DND-41 (cell line): Measurements from ENCODE around the gene PTGES.

Source experiments
- ATAC-seq: fragments of 200-7000 bp; cut with Tn5 transposase; 3 replicates; pipeline ENCODE4 v1.9.1; 2021; ENCODE audit warnings: low read depth; ENCODE audit not compliant: insufficient read depth
- DNase-seq: peaks from one replicate; pipeline ENCODE4 v3.0.0-alpha.2; 2020
- H2AFZ ChIP-seq: 2 replicates; pipeline ENCODE4 v1.6.0; 2012; ENCODE audit warnings: low read depth, low read length
- H3K27ac ChIP-seq: 2 replicates; pipeline ENCODE4 v1.5.1; 2012; ENCODE audit warnings: low read length, inconsistent platforms
- H3K27me3 ChIP-seq: fragments of 200-600 bp; sonication (generic); 2 replicates; pipeline ENCODE4 v1.6.0; 2012; ENCODE audit warnings: low read length, mild to moderate bottlenecking, inconsistent platforms; ENCODE audit not compliant: insufficient read depth, poor library complexity
- H3K36me3 ChIP-seq: 2 replicates; pipeline ENCODE4 v1.5.1; 2012; ENCODE audit warnings: low read length, inconsistent platforms; ENCODE audit not compliant: insufficient read depth
- H3K4me1 ChIP-seq: 2 replicates; pipeline ENCODE4 v1.5.1; 2012; ENCODE audit warnings: mild to moderate bottlenecking, low read length; ENCODE audit not compliant: insufficient read depth
- H3K4me2 ChIP-seq: 2 replicates; pipeline ENCODE4 v1.6.0; 2012; ENCODE audit warnings: mild to moderate bottlenecking, moderate library complexity, low read length, inconsistent platforms; ENCODE audit not compliant: insufficient read depth
- H3K4me3 ChIP-seq, 2 experiments: fragments of 200-600 bp in 1 of 2; shearing (Covaris generic) in 1 of 2; 2 replicates each; pipeline ENCODE4 v1.5.1; 2012 to 2016; ENCODE audit warnings: inconsistent platforms in 2 of 2, low read length in 2 of 2, mild to moderate bottlenecking in 2 of 2, low read depth in 1 of 2, moderate library complexity in 1 of 2
- H3K79me2 ChIP-seq: 2 replicates; pipeline ENCODE4 v1.6.0; 2012; ENCODE audit warnings: low read length, inconsistent platforms; ENCODE audit not compliant: insufficient read depth
- H3K9ac ChIP-seq: 2 replicates; pipeline ENCODE4 v1.6.0; 2012; ENCODE audit warnings: low read depth, mild to moderate bottlenecking, inconsistent platforms, low read length, moderate library complexity
- H3K9me3 ChIP-seq: 2 replicates; pipeline ENCODE4 v1.5.1; 2012; ENCODE audit warnings: low read length, moderate library complexity, mild to moderate bottlenecking, inconsistent platforms; ENCODE audit not compliant: insufficient read depth, severe bottlenecking
- H4K20me1 ChIP-seq: 2 replicates; pipeline ENCODE4 v1.6.0; 2012; ENCODE audit warnings: low read length; ENCODE audit not compliant: insufficient read depth
- EZH2 ChIP-seq: IDR thresholded peaks from 3 replicates; pipeline ENCODE4 v1.6.1; 2012; ENCODE audit warnings: borderline replicate concordance, low read depth, mild to moderate bottlenecking, moderate library complexity, low read length, inconsistent platforms; ENCODE audit not compliant: severe bottlenecking
- TF ChIP-seq, protein P1 (sequence below): IDR thresholded peaks from 2 replicates; pipeline ENCODE4 v1.5.1; 2012; ENCODE audit warnings: borderline replicate concordance, low read length, moderate library complexity, mild to moderate bottlenecking; ENCODE audit not compliant: poor library complexity, severe bottlenecking; ENCODE audit errors: extremely low read depth

PTGES gene

GRCh38 chr9:129755151-129755550, 2.3 kb upstream of the PTGES start:
- Histone ChIP-seq H3K27me3 (peaks cover 3% of the 10 kb centered on the region), H3K4me1 (no peaks in the 10 kb centered on the region), H2AFZ (no peak overlapping the region), H3K27ac (no peak overlapping the region), H3K4me3 (no peak overlapping the region), H3K79me2 (no peaks in the 10 kb centered on the region), H3K9me3 (no peaks in the 10 kb centered on the region), H3K4me2 (no peak overlapping the region), H3K9ac (no peak overlapping the region), H3K36me3 (no peaks in the 10 kb centered on the region), H4K20me1 (no peaks in the 10 kb centered on the region)
- DNase-seq (no peak), ATAC-seq (no peak)
- TF ChIP-seq, protein P1, sequence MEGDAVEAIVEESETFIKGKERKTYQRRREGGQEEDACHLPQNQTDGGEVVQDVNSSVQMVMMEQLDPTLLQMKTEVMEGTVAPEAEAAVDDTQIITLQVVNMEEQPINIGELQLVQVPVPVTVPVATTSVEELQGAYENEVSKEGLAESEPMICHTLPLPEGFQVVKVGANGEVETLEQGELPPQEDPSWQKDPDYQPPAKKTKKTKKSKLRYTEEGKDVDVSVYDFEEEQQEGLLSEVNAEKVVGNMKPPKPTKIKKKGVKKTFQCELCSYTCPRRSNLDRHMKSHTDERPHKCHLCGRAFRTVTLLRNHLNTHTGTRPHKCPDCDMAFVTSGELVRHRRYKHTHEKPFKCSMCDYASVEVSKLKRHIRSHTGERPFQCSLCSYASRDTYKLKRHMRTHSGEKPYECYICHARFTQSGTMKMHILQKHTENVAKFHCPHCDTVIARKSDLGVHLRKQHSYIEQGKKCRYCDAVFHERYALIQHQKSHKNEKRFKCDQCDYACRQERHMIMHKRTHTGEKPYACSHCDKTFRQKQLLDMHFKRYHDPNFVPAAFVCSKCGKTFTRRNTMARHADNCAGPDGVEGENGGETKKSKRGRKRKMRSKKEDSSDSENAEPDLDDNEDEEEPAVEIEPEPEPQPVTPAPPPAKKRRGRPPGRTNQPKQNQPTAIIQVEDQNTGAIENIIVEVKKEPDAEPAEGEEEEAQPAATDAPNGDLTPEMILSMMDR: no peak
- TF ChIP-seq EZH2: no peak

- no peak overlapping the region for H3K27ac ChIP-seq
- no peaks in the 10 kb centered on the region for H4K20me1 ChIP-seq
- H2AFZ ChIP-seq: no peak overlapping the region
- no peaks in the 10 kb centered on the region for H3K36me3 ChIP-seq
- no peak for TF ChIP-seq EZH2
- TF ChIP-seq, protein P1: no peak
- H3K27me3 ChIP-seq: peaks cover 3% of the 10 kb centered on the region
- DNase-seq (no peak), ATAC-seq (no peak)
- no peak overlapping the region for H3K4me2 ChIP-seq
- no peaks in the 10 kb centered on the region for H3K4me1 ChIP-seq
- H3K4me3 ChIP-seq: no peak overlapping the region
- no peaks in the 10 kb centered on the region for H3K9me3 ChIP-seq
- no peak overlapping the region for H3K9ac ChIP-seq
- no peaks in the 10 kb centered on the region for H3K79me2 ChIP-seq
Observed at GRCh38 chr9:129751841-129752801, 721 bp downstream of the PTGES start.

DNA sequence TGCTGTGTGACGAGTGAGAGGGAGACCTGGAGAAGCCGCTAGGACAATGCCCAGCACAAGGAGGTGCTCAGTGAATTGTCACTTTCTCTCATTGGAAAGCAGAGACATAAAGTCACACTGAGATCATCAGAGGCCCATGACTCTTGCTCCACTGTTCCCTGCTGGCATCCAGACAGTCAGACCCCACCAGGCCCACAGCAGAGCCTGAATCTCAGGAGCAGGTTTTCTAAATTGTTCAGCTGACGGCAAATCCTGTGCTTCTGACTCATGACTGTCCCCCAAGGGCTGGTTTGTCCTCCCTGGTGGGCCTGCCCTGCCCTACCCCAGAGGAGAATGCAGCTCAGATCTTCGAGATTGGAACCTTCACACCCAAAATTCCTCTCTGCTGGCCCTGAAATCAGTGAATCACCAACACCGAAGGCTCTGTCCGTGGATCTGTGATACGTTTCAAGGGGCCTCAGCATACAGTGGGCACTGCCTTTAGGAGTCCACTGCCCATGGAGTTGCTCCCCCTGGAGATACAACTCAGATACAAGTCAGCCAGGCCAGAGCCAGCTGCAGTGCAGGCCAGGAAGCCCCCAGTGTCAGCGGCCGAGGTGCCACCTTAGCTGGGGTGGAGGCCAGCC, 2.7 kb downstream of the PTGES start:
- no peak for TF ChIP-seq EZH2
- TF ChIP-seq, protein P1: no peak
- no peaks in the 10 kb centered on the region for H3K79me2 ChIP-seq
- no peaks in the 10 kb centered on the region for H3K4me1 ChIP-seq
- H3K9me3 ChIP-seq: no peaks in the 10 kb centered on the region
- no peak overlapping the region for H2AFZ ChIP-seq
- no peak overlapping the region for H3K27ac ChIP-seq
- peaks cover 3% of the 10 kb centered on the region for H3K27me3 ChIP-seq
- DNase-seq: no peak
- H3K4me3 ChIP-seq: no peak overlapping the region
- H3K9ac ChIP-seq: no peak overlapping the region
- no peaks in the 10 kb centered on the region for H4K20me1 ChIP-seq
- no peaks in the 10 kb centered on the region for H3K36me3 ChIP-seq
- H3K4me2 ChIP-seq: no peak overlapping the region
- ATAC-seq: no peak
